Astrocyte (in vitro differentiated cells and primary cell): Measurements from ENCODE around the gene GTF3C1. TPM values are rescaled to one million over a fixed set of nuclear protein-coding genes. Genes with fewer than 3 reads are reported as not detected.

Experiments
- DNase-seq: peaks from one replicate; pipeline ENCODE4 v3.0.0-alpha.2; 2010; ENCODE audit warnings: low read depth
- FAIRE-seq: peaks from 2 replicates; lab custom pipeline; 2011; peaks lifted over from hg19 to GRCh38; lab: Jason Lieb, UNC
- H2AFZ ChIP-seq: 2 replicates; pipeline ENCODE4 v1.6.0; 2012; ENCODE audit warnings: low read depth, low read length, inconsistent platforms
- H3K27ac ChIP-seq: 2 replicates; pipeline ENCODE4 v1.5.1; 2011; ENCODE audit warnings: low read depth, low read length, inconsistent platforms
- H3K27me3 ChIP-seq: 2 replicates; pipeline ENCODE4 v1.6.0; 2011; ENCODE audit warnings: low read length, inconsistent platforms; ENCODE audit not compliant: insufficient read depth
- H3K36me3 ChIP-seq: 2 replicates; pipeline ENCODE4 v1.5.1; 2011; ENCODE audit warnings: low read length, inconsistent platforms; ENCODE audit not compliant: insufficient read depth
- H3K4me1 ChIP-seq: 2 replicates; pipeline ENCODE4 v1.5.1; 2011; ENCODE audit warnings: low read length, inconsistent platforms; ENCODE audit not compliant: insufficient read depth
- H3K4me2 ChIP-seq: 2 replicates; pipeline ENCODE4 v1.6.0; 2012; ENCODE audit warnings: low read length, inconsistent platforms
- H3K4me3 ChIP-seq: 2 replicates; pipeline ENCODE4 v1.5.1; 2011; ENCODE audit warnings: low read depth, mild to moderate bottlenecking, low read length, inconsistent platforms; ENCODE audit not compliant: insufficient read depth
- H3K79me2 ChIP-seq: 2 replicates; pipeline ENCODE4 v1.6.0; 2012; ENCODE audit warnings: mild to moderate bottlenecking, low read length, inconsistent platforms; ENCODE audit not compliant: insufficient read depth
- H3K9ac ChIP-seq: 2 replicates; pipeline ENCODE4 v1.6.0; 2012; ENCODE audit warnings: mild to moderate bottlenecking, low read length, inconsistent platforms
- H3K9me3 ChIP-seq: 2 replicates; pipeline ENCODE4 v1.5.1; 2012; ENCODE audit warnings: low read depth, mild to moderate bottlenecking, low read length, inconsistent platforms; ENCODE audit not compliant: insufficient read depth
- H4K20me1 ChIP-seq: 2 replicates; pipeline ENCODE4 v1.6.0; 2012; ENCODE audit warnings: low read length, inconsistent platforms; ENCODE audit not compliant: insufficient read depth
- H3K27ac Mint-ChIP-seq: one replicate; pipeline ENCODE4 v1.8.0; 2021; ENCODE audit warnings: mild to moderate bottlenecking, mixed read lengths; ENCODE audit not compliant: unreplicated experiment
- H3K27me3 Mint-ChIP-seq: one replicate; pipeline ENCODE4 v1.8.0; 2021; ENCODE audit warnings: low read depth, mixed read lengths; ENCODE audit not compliant: unreplicated experiment
- H3K36me3 Mint-ChIP-seq: one replicate; pipeline ENCODE4 v1.8.0; 2021; ENCODE audit warnings: low read depth, mixed read lengths; ENCODE audit not compliant: unreplicated experiment
- H3K4me1 Mint-ChIP-seq: one replicate; pipeline ENCODE4 v1.8.0; 2021; ENCODE audit warnings: low read depth, mixed read lengths; ENCODE audit not compliant: unreplicated experiment
- H3K4me3 Mint-ChIP-seq: one replicate; pipeline ENCODE4 v1.8.0; 2021; ENCODE audit warnings: mild to moderate bottlenecking, moderate library complexity, mixed read lengths; ENCODE audit not compliant: unreplicated experiment
- H3K9me3 Mint-ChIP-seq: one replicate; pipeline ENCODE4 v1.8.0; 2021; ENCODE audit warnings: mild to moderate bottlenecking, mixed read lengths; ENCODE audit not compliant: unreplicated experiment
- CTCF ChIP-seq: IDR thresholded peaks from 2 replicates; pipeline ENCODE4 v1.5.1; 2011; ENCODE audit warnings: low read depth, mild to moderate bottlenecking, inconsistent platforms, low read length, moderate library complexity; ENCODE audit not compliant: insufficient read depth
- EZH2 ChIP-seq: IDR thresholded peaks from 2 replicates; pipeline ENCODE4 v1.6.1; 2012; ENCODE audit warnings: mild to moderate bottlenecking, low read length, inconsistent platforms; ENCODE audit not compliant: insufficient read depth
- total RNA-seq: library from RNA; stranded (reverse); gene quantifications from 2 replicates; pipeline ENCODE4 v1.2.1, GENCODE V29; 2021

GTF3C1 gene
- total RNA-seq, 1 donor from 2014 or later = 103 TPM

- no peak overlapping the region for H3K4me3 ChIP-seq
- H3K4me2 ChIP-seq = no peak overlapping the region
- no peak overlapping the region for H3K9ac ChIP-seq
- Mint-ChIP-seq H3K4me3 (no peak overlapping the region), H3K4me1 (peaks cover 9% of the 10 kb centered on the region), H3K36me3 (no peaks in the 10 kb centered on the region), H3K27me3 (no peaks in the 10 kb centered on the region), H3K27ac (no peak overlapping the region), H3K9me3 (no peaks in the 10 kb centered on the region)
- TF ChIP-seq CTCF (no peak), EZH2 (no peak)
- H3K27me3 ChIP-seq = no peaks in the 10 kb centered on the region
- peaks cover 5% of the 10 kb centered on the region for H3K4me1 ChIP-seq
- H3K27ac ChIP-seq = no peak overlapping the region
- H3K79me2 ChIP-seq = no peaks in the 10 kb centered on the region
- no peaks in the 10 kb centered on the region for H3K36me3 ChIP-seq
- no peak overlapping the region for H2AFZ ChIP-seq
- no peaks in the 10 kb centered on the region for H3K9me3 ChIP-seq
- no peak for DNase-seq
- no peak for FAIRE-seq
- peaks cover 22% of the 10 kb centered on the region for H4K20me1 ChIP-seq
Observed at GRCh38 chr16:27568077-27568476, 18.4 kb upstream of the GTF3C1 start.

- Histone ChIP-seq H3K4me2 (no peak overlapping the region), H3K27ac (no peak overlapping the region), H3K27me3 (no peaks in the 10 kb centered on the region), H3K9ac (no peak overlapping the region), H3K4me3 (no peak overlapping the region), H3K4me1 (no peaks in the 10 kb centered on the region), H3K79me2 (no peaks in the 10 kb centered on the region), H2AFZ (no peak overlapping the region), H3K36me3 (no peaks in the 10 kb centered on the region), H3K9me3 (no peaks in the 10 kb centered on the region), H4K20me1 (peaks cover 28% of the 10 kb centered on the region)
- H3K27me3 Mint-ChIP-seq = no peaks in the 10 kb centered on the region
- TF ChIP-seq CTCF (no peak), EZH2 (no peak)
- H3K36me3 Mint-ChIP-seq = peaks cover 4% of the 10 kb centered on the region
- FAIRE-seq = no peak
- no peak overlapping the region for H3K4me3 Mint-ChIP-seq
- no peak overlapping the region for H3K27ac Mint-ChIP-seq
- no peak for DNase-seq
- H3K9me3 Mint-ChIP-seq = no peaks in the 10 kb centered on the region
- H3K4me1 Mint-ChIP-seq = no peaks in the 10 kb centered on the region
Observed at GRCh38 chr16:27566417-27566816, 16.7 kb upstream of the GTF3C1 start.

GRCh38 chr16:27564224-27564623 lies 14.5 kb upstream of the GTF3C1 start:
- no peaks in the 10 kb centered on the region for H3K27me3 ChIP-seq
- FAIRE-seq = no peak
- TF ChIP-seq EZH2 = no peak
- no peak for TF ChIP-seq CTCF
- no peak overlapping the region for H3K4me3 ChIP-seq
- H3K4me2 ChIP-seq = no peak overlapping the region
- DNase-seq = no peak
- Mint-ChIP-seq H3K27me3 (no peaks in the 10 kb centered on the region), H3K27ac (no peak overlapping the region), H3K4me1 (no peaks in the 10 kb centered on the region), H3K4me3 (no peak overlapping the region), H3K36me3 (peaks cover 4% of the 10 kb centered on the region), H3K9me3 (no peaks in the 10 kb centered on the region)
- H3K9ac ChIP-seq = no peak overlapping the region
- H3K27ac ChIP-seq = no peak overlapping the region
- H3K9me3 ChIP-seq = no peaks in the 10 kb centered on the region
- H2AFZ ChIP-seq = no peak overlapping the region
- H4K20me1 ChIP-seq = peaks cover 37% of the 10 kb centered on the region
- no peaks in the 10 kb centered on the region for H3K4me1 ChIP-seq
- no peaks in the 10 kb centered on the region for H3K79me2 ChIP-seq
- H3K36me3 ChIP-seq = no peaks in the 10 kb centered on the region
